Heart right ventricle (tissue), 16 donors: ENCODE data around the gene KLHL10. TPM values are rescaled to one million over a fixed set of nuclear protein-coding genes. Genes with fewer than 3 reads are reported as not detected.

Source experiments
- ATAC-seq, 8 donors: fragments of 200-7000 bp; cut with Tn5 transposase; one replicate each; pipeline ENCODE4 v1.9.1; 2020; ENCODE audit warnings: mild to moderate bottlenecking in 8 of 8, moderate library complexity in 8 of 8, moderate number of reproducible peaks in 1 of 8
- DNase-seq, 2 donors: peaks; one replicate each; pipeline ENCODE4 v3.0.0-alpha.2; 2020
- H3K27ac ChIP-seq, 10 donors: fragments of 200-600 bp; sonication (generic) in 2 of 10; one replicate each; pipeline versions ENCODE4 v1.5.0 to v1.8.0; 2020 to 2022; ENCODE audit warnings: mild to moderate bottlenecking in 3 of 10
- H3K27me3 ChIP-seq, 7 donors: fragments of 200-600 bp; one replicate each; pipeline ENCODE4 v1.8.0; 2021 to 2022; ENCODE audit warnings: mild to moderate bottlenecking in 2 of 7
- H3K36me3 ChIP-seq, 9 donors: fragments of 200-600 bp; sonication (generic) in 1 of 9; one replicate each; pipeline versions ENCODE4 v1.5.0 to v1.8.0; 2020 to 2022; ENCODE audit warnings: mild to moderate bottlenecking in 2 of 9
- H3K4me1 ChIP-seq, 9 donors: fragments of 200-600 bp; sonication (generic) in 1 of 9; one replicate each; pipeline versions ENCODE4 v1.5.0 to v1.8.0; 2020 to 2022; ENCODE audit warnings: mild to moderate bottlenecking in 4 of 9
- H3K4me3 ChIP-seq, 10 donors: fragments of 200-600 bp; sonication (generic) in 2 of 10; one replicate each; pipeline versions ENCODE4 v1.5.0 to v1.8.0; 2020 to 2022; ENCODE audit warnings: mild to moderate bottlenecking in 7 of 10, moderate library complexity in 2 of 10
- H3K9me3 ChIP-seq, 11 donors: fragments of 200-600 bp in 10 of 11; sonication (generic) in 2 of 11; one replicate each; pipeline versions ENCODE4 v1.5.0 to v1.8.0; 2013 to 2022; ENCODE audit warnings: mild to moderate bottlenecking in 2 of 11, control low read depth in 1 of 11, moderate library complexity in 1 of 11
- CTCF ChIP-seq, 9 donors: fragments of 200-600 bp; sonication (generic) in 2 of 9; IDR thresholded peaks; one replicate each; pipeline versions ENCODE4 v1.5.0 to v1.8.0; 2021 to 2022; ENCODE audit warnings: antibody characterized with exemption in 9 of 9, mild to moderate bottlenecking in 5 of 9, moderate library complexity in 1 of 9
- WGBS, 2 donors: extraction: QIAGEN DNeasy Blood & Tissue Kit; methylation state at CpG; one replicate each; pipeline ENCODE4 v1.1.7; 2013; ENCODE audit warnings: inconsistent platforms in 1 of 2; 5-methylcytosine and 5-hydroxymethylcytosine counted together
- intact Hi-C, 10 donors: fragments of 100-400 bp; cut with DNase I; formaldehyde crosslinking; loops; one replicate each; pipeline versions ENCODE4 v1.11.1 to v1.14.2; 2022
- polyA plus RNA-seq, 2 donors: library from polyadenylated mRNA; stranded (reverse); fragments of 200-250 nt; gene quantifications; one replicate each; pipeline ENCODE4 v1.2.3, GENCODE V29; 2013
- total RNA-seq, 10 donors: library from RNA; stranded (reverse); fragmentation: NEBNext Ultra II Directional in 3 of 10; extraction: Animal tissue kit (Norgen Biotek cat#: 25700) in 3 of 10; gene quantifications; one replicate each; pipeline versions ENCODE4 v1.2.1 to v1.2.4, GENCODE V29; 2021 to 2023
- donor health status: Arrhythmogenic right ventricular cardiomyopathy.
- donor health status: ischemic (EF 13 %, LVEDD 7.1; RV severe dilation, severe dysfunction).
- donor health status: healthy with polysubstance abuse.
- donor health status: DM: no; HTN: yes; CAD: no.
- donor health status: DM: no; HTN: no; CAD: no.
- donor health status: ischemic (EF 25% LVEDD 6.9; RV normal size, moderate dysfunction).
- donor health status: ischemic (EF 25% LVEDD 5.7; RV mildly dilated, moderate dysfunction).
- donor health status: healthy.
- donor health status: DM: yes; HTN: yes; CAD: no.
- donor health status: Ischemic cardiomyopathy.
- donor health status: ischemic (EF 35%, LVEDD 5.7; RV mildly dilated, moderate dysfunction).
- donor health status: nonischemic (EF 11% LVEDD 7.7; RV severe dilation, severe dysfunction).
- donor health status: DM: yes; HTN: yes; CAD: no.
- donor health status: PGD.
- donor health status: ischemic (EF 29% LVEDD 5.4; RV normal size, mild dysfunction).
- donor health status: nonischemic (EF 23%, LVEDD 6.1; RV moderate dilation, normal function).

The KLHL10 gene
- total and polyA plus RNA-seq, 12 donors, result 0.01 to 0.25 (median 0.16) TPM; not detected in 7

- intact Hi-C loops, result no loop called here
- peak overlapping the region in 9 of 10 donors; percentile 86 to 100 (median 95) for H3K4me3 ChIP-seq
Measured at GRCh38 chr17:41865596-41865893, 27.9 kb downstream of the KLHL10 start.

GRCh38 chr17:41868568-41868967 lies 30.9 kb downstream of the KLHL10 start:
- DNase-seq (no peak), ATAC-seq (no peak)
- H3K4me1 ChIP-seq, result peaks cover 5 to 18% (median 12%) of the 10 kb centered on the region in 9 donors
- WGBS, 2 donors, result 69 to 82% methylated on average over 3 of the region's 3 CpGs
- no peak for TF ChIP-seq CTCF (IDR thresholded peaks at IDR 0.05)
- no peaks in the 10 kb centered on the region for H3K9me3 ChIP-seq
- H3K4me3 ChIP-seq, result no peak overlapping the region
- H3K36me3 ChIP-seq, result peaks cover 0 to 72% (median 21%) of the 10 kb centered on the region in 9 donors
- intact Hi-C loops, result no loop called here
- H3K27me3 ChIP-seq, result no peaks in the 10 kb centered on the region
- no peak overlapping the region for H3K27ac ChIP-seq

More at GRCh38 chr17:41865596-41865893, 27.9 kb downstream of the KLHL10 start:
- WGBS, 2 donors, result 1% methylated on average over 10 of the region's 10 CpGs
- no peak for TF ChIP-seq CTCF (IDR thresholded peaks at IDR 0.05)
- peak overlapping the region in 8 of 10 donors; percentile 87 to 96 (median 94) for H3K27ac ChIP-seq
- H3K36me3 ChIP-seq, result peaks cover 0 to 42% (median 9%) of the 10 kb centered on the region in 9 donors
- no peaks in the 10 kb centered on the region for H3K9me3 ChIP-seq
- peaks cover 5 to 48% (median 35%) of the 10 kb centered on the region in 9 donors for H3K4me1 ChIP-seq
- ATAC-seq (no peak), DNase-seq (no peak)
- H3K27me3 ChIP-seq, result no peaks in the 10 kb centered on the region

GRCh38 chr17:41869426-41869825 lies 31.8 kb downstream of the KLHL10 start:
- H3K27ac ChIP-seq, result no peak overlapping the region
- no peak for TF ChIP-seq CTCF (IDR thresholded peaks at IDR 0.05)
- 78 to 80% methylated on average over 9 of the region's 9 CpGs for WGBS, 2 donors
- no peaks in the 10 kb centered on the region for H3K9me3 ChIP-seq
- H3K4me3 ChIP-seq, result no peak overlapping the region
- ATAC-seq, result no peak
- no peaks in the 10 kb centered on the region for H3K27me3 ChIP-seq
- intact Hi-C loops, result no loop called here
- peaks cover 0 to 9% (median 3%) of the 10 kb centered on the region in 9 donors for H3K4me1 ChIP-seq
- DNase-seq, result no peak
- H3K36me3 ChIP-seq, result peaks cover 0 to 80% (median 25%) of the 10 kb centered on the region in 9 donors

- no peak for TF ChIP-seq CTCF (IDR thresholded peaks at IDR 0.05)
- WGBS, 2 donors, result 84 to 85% methylated on average over 2 of the region's 2 CpGs
- no peaks in the 10 kb centered on the region for H3K9me3 ChIP-seq
- DNase-seq (no peak), ATAC-seq (no peak)
- intact Hi-C loops, result loop anchor here in 1 of 10 donors (5.0 kb wide), 1 partner anchor 52 kb away; no protein-coding TSS in a partner anchor
- H3K4me1 ChIP-seq, result peaks cover 0 to 7% (median under 1%) of the 10 kb centered on the region in 9 donors
- no peak overlapping the region for H3K4me3 ChIP-seq
- H3K27ac ChIP-seq, result no peak overlapping the region
- H3K36me3 ChIP-seq, result peaks cover 0 to 87% (median 25%) of the 10 kb centered on the region in 9 donors
- H3K27me3 ChIP-seq, result no peaks in the 10 kb centered on the region
Measured at GRCh38 chr17:41870097-41870496, 32.5 kb downstream of the KLHL10 start.
